Fibroblast of upper back skin (primary cell): ENCODE data around the gene MYO10.
"Not testable (repeated sequence)": the region's sequence is repeated elsewhere in the genome, so short reads cannot be mapped to it uniquely, and the experiment has no call there.

Experiments
- DNase-seq: peaks from one replicate; pipeline ENCODE4 v3.0.0-alpha.2; 2013

Gene MYO10

GRCh38 chr5:16856531-16856930 lies 79.6 kb downstream of the MYO10 start:
- DNase-seq, result peak; percentile 43

GRCh38 chr5:16855898-16856297 lies 80.2 kb downstream of the MYO10 start:
- no peak for DNase-seq

GRCh38 chr5:16855485-16855884 lies 80.6 kb downstream of the MYO10 start:
- peak; percentile 32 for DNase-seq

- DNase-seq, result no peak
Measured at GRCh38 chr5:16854351-16854750, 81.7 kb downstream of the MYO10 start.

- DNase-seq, result no peak
Measured at GRCh38 chr5:16853518-16853917, 82.6 kb downstream of the MYO10 start.

- DNase-seq, result no peak
Measured at GRCh38 chr5:16852251-16853005, 83.7 kb downstream of the MYO10 start.

- DNase-seq, result no peak
Measured at GRCh38 chr5:16849775-16850174, 86.3 kb downstream of the MYO10 start.

- no peak for DNase-seq
Measured at GRCh38 chr5:16849181-16849580, 86.9 kb downstream of the MYO10 start.

- DNase-seq, result no peak
Measured at GRCh38 chr5:16844952-16845351, 91.1 kb downstream of the MYO10 start.

- DNase-seq, result peak; percentile 52
Measured at GRCh38 chr5:16842896-16843295, 93.2 kb downstream of the MYO10 start.

GRCh38 chr5:16841416-16841815 lies 94.7 kb downstream of the MYO10 start:
- no peak for DNase-seq

- DNase-seq, result no peak
Measured at GRCh38 chr5:16837305-16837704, 98.8 kb downstream of the MYO10 start.

- no peak for DNase-seq
Measured at GRCh38 chr5:16834029-16834428, 102.1 kb downstream of the MYO10 start.

GRCh38 chr5:16831326-16831725 lies 104.8 kb downstream of the MYO10 start:
- DNase-seq, result not testable (repeated sequence)

GRCh38 chr5:16827755-16828154 lies 108.3 kb downstream of the MYO10 start:
- DNase-seq, result no peak

GRCh38 chr5:16826379-16827125 lies 109.5 kb downstream of the MYO10 start:
- DNase-seq, result no peak

GRCh38 chr5:16819522-16820167 lies 116.4 kb downstream of the MYO10 start:
- DNase-seq, result peak; percentile 86

GRCh38 chr5:16815432-16815831 lies 120.7 kb downstream of the MYO10 start:
- no peak for DNase-seq

GRCh38 chr5:16812911-16813310 lies 123.2 kb downstream of the MYO10 start:
- DNase-seq, result peak; percentile 71

- no peak for DNase-seq
Measured at GRCh38 chr5:16812448-16812847, 123.6 kb downstream of the MYO10 start.

GRCh38 chr5:16810208-16810854 lies 125.8 kb downstream of the MYO10 start:
- DNase-seq, result no peak

GRCh38 chr5:16809395-16810207 lies 126.5 kb downstream of the MYO10 start:
- DNase-seq, result peak; percentile 87
